Measurements from ENCODE around the gene GPR83.
"Not testable (repeated sequence)": the region's sequence is repeated elsewhere in the genome, so short reads cannot be mapped to it uniquely, and the experiment has no call there.

Gene GPR83

GRCh38 chr11:94400839-94401772 is at the start of gene GPR83:
Gene GPR83, minus strand, starts transcription at chr11:94401419. Its CDS starts 172 bp downstream, at chr11:94401247.
- DNase-seq (ENCODE audit: low spot score): no peak

- DNase-seq (ENCODE audit: low spot score): no peak
Measured at GRCh38 chr11:94450048-94450447, 48.8 kb upstream of the GPR83 start.

GRCh38 chr11:94449437-94449836 is 48.2 kb upstream of the GPR83 start:
- DNase-seq (ENCODE audit: low spot score): no peak

GRCh38 chr11:94449029-94449428 is 47.8 kb upstream of the GPR83 start:
- no peak for DNase-seq (ENCODE audit: low spot score)

GRCh38 chr11:94447149-94447548 is 45.9 kb upstream of the GPR83 start:
- no peak for DNase-seq (ENCODE audit: low spot score)

GRCh38 chr11:94445641-94446040 is 44.4 kb upstream of the GPR83 start:
- no peak for DNase-seq (ENCODE audit: low spot score)

GRCh38 chr11:94433049-94433448 is 31.8 kb upstream of the GPR83 start:
- no peak for DNase-seq (ENCODE audit: low spot score)

- no peak for DNase-seq (ENCODE audit: low spot score)
Measured at GRCh38 chr11:94424662-94425061, 23.4 kb upstream of the GPR83 start.

- no peak for DNase-seq (ENCODE audit: low spot score)
Measured at GRCh38 chr11:94424011-94424410, 22.8 kb upstream of the GPR83 start.

GRCh38 chr11:94423507-94423906 is 22.3 kb upstream of the GPR83 start:
- DNase-seq (ENCODE audit: low spot score): no peak

- no peak for DNase-seq (ENCODE audit: low spot score)
Measured at GRCh38 chr11:94418123-94418765, 17.0 kb upstream of the GPR83 start.

GRCh38 chr11:94417386-94417987 is 16.3 kb upstream of the GPR83 start:
- DNase-seq (ENCODE audit: low spot score): no peak

- DNase-seq (ENCODE audit: low spot score): no peak
Measured at GRCh38 chr11:94405062-94405833, 4.0 kb upstream of the GPR83 start.

- DNase-seq (ENCODE audit: low spot score): no peak
Measured at GRCh38 chr11:94402355-94402754, 1.1 kb upstream of the GPR83 start.

- DNase-seq (ENCODE audit: low spot score): no peak
Measured at GRCh38 chr11:94401773-94402265, 600 bp upstream of the GPR83 start.

- no peak for DNase-seq (ENCODE audit: low spot score)
Measured at GRCh38 chr11:94400457-94400838, 771 bp downstream of the GPR83 start.

GRCh38 chr11:94400050-94400449 is 1.2 kb downstream of the GPR83 start:
- no peak for DNase-seq (ENCODE audit: low spot score)

GRCh38 chr11:94398101-94398500 is 3.1 kb downstream of the GPR83 start:
- no peak for DNase-seq (ENCODE audit: low spot score)

- no peak for DNase-seq (ENCODE audit: low spot score)
Measured at GRCh38 chr11:94396282-94396681, 4.9 kb downstream of the GPR83 start.

GRCh38 chr11:94391937-94392336 is 9.3 kb downstream of the GPR83 start:
- DNase-seq (ENCODE audit: low spot score): not testable (repeated sequence)

GRCh38 chr11:94379613-94380012 is 21.6 kb downstream of the GPR83 start:
- DNase-seq (ENCODE audit: low spot score): no peak

- DNase-seq (ENCODE audit: low spot score): no peak
Measured at GRCh38 chr11:94376841-94377240, 24.4 kb downstream of the GPR83 start.

All from activated CD4-positive, alpha-beta T cell treated with anti-CD3 and anti-CD28 coated beads, Interleukin-2, Interleukin-4, amounts not matched to agents 100 ng/mL and 50 ng/mL, durations not matched to agents 16 hours and 8 hours (primary cell).